Lower lobe of right lung (tissue), 2 donors: ENCODE measurements around the gene CNOT4. TPM values are rescaled to one million over a fixed set of nuclear protein-coding genes. Genes with fewer than 3 reads are reported as not detected.

Experiments
- ATAC-seq, 2 donors: fragments of 200-7000 bp; cut with Tn5 transposase; one replicate each; pipeline ENCODE4 v1.9.1; 2020 to 2022; ENCODE audit warnings: mild to moderate bottlenecking in 2 of 2, moderate library complexity in 2 of 2
- DNase-seq: peaks from one replicate; pipeline ENCODE4 v3.0.0-alpha.2; 2020
- H3K27ac ChIP-seq: fragments of 200-600 bp; one replicate; pipeline ENCODE4 v1.8.0; 2022
- H3K27me3 ChIP-seq: fragments of 200-600 bp; one replicate; pipeline ENCODE4 v1.8.0; 2022; ENCODE audit warnings: low read depth
- H3K36me3 ChIP-seq: fragments of 200-600 bp; one replicate; pipeline ENCODE4 v1.8.0; 2022; ENCODE audit warnings: mild to moderate bottlenecking
- H3K4me1 ChIP-seq: fragments of 200-600 bp; one replicate; pipeline ENCODE4 v1.8.0; 2022
- H3K4me3 ChIP-seq: fragments of 200-600 bp; one replicate; pipeline ENCODE4 v1.8.0; 2022; ENCODE audit warnings: mild to moderate bottlenecking
- H3K9me3 ChIP-seq: fragments of 200-600 bp; one replicate; pipeline ENCODE4 v1.8.0; 2022
- intact Hi-C: fragments of 100-400 bp; cut with DNase I; formaldehyde crosslinking; loops from one replicate; pipeline ENCODE4 v1.11.0; 2022
- total RNA-seq: library from RNA; stranded (reverse); fragmentation: NEBNext Ultra II Directional; extraction: Animal tissue kit (Norgen Biotek cat#: 25700); gene quantifications from one replicate; pipeline ENCODE4 v1.2.1, GENCODE V29; 2021
- TF ChIP-seq, protein P1 (sequence below): fragments of 200-600 bp; IDR thresholded peaks from one replicate; pipeline ENCODE4 v1.8.0; 2022; ENCODE audit warnings: antibody characterized with exemption, mild to moderate bottlenecking
- donor health status: DM: no; HTN: yes; CAD: no; lungs with severe emphysema.

CNOT4 gene
- total RNA-seq, 1 donor from 2014 or later = 28.0 TPM

DNA sequence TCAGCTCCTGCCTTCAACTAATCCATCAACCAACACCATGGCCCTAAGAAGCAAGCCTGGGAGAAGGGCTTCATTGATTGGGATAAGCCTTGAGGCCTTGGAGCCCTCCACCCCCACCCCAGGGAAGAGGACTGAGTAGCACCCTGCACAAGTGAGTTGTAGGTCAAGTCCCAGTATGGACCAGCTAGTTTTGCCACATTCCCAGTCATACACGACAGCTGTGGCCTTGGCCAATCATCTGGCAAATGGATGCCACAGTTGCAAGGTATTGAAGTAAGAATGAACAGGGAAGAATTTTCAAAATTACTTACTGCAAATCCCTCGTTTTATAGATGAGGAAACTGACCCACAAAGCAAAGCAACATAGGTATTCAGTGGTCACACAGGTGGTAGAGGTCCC is 166.5 kb downstream of the CNOT4 start:
- Histone ChIP-seq H3K9me3 (no peaks in the 10 kb centered on the region), H3K4me1 (no peaks in the 10 kb centered on the region), H3K27me3 (no peaks in the 10 kb centered on the region), H3K4me3 (no peak overlapping the region), H3K36me3 (no peaks in the 10 kb centered on the region), H3K27ac (no peak overlapping the region)
- no peak for ATAC-seq
- intact Hi-C loops = no loop called here
- TF ChIP-seq, protein P1, sequence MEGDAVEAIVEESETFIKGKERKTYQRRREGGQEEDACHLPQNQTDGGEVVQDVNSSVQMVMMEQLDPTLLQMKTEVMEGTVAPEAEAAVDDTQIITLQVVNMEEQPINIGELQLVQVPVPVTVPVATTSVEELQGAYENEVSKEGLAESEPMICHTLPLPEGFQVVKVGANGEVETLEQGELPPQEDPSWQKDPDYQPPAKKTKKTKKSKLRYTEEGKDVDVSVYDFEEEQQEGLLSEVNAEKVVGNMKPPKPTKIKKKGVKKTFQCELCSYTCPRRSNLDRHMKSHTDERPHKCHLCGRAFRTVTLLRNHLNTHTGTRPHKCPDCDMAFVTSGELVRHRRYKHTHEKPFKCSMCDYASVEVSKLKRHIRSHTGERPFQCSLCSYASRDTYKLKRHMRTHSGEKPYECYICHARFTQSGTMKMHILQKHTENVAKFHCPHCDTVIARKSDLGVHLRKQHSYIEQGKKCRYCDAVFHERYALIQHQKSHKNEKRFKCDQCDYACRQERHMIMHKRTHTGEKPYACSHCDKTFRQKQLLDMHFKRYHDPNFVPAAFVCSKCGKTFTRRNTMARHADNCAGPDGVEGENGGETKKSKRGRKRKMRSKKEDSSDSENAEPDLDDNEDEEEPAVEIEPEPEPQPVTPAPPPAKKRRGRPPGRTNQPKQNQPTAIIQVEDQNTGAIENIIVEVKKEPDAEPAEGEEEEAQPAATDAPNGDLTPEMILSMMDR = no peak
- no peak for DNase-seq

DNA sequence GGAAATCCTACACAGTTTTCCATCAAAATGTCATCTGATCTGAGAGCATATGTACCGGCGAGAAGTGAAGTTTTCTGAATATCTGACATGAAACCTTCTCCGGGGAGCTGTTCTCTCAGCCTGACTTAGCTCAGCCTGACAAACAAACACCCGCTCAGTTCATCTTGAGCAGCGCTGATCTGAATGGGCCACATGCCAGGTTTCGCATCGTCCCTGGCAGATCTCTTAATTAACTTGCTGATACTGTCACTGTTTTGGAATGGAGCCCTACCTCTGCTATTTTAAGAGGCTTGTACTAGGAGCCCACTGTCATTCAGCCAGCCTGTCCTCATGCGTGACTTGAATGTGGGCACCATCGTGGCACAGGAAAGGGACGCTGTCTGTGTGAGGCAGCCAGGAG is 167.0 kb downstream of the CNOT4 start:
- TF ChIP-seq, protein P1 = no peak
- Histone ChIP-seq H3K4me1 (no peaks in the 10 kb centered on the region), H3K27ac (no peak overlapping the region), H3K36me3 (no peaks in the 10 kb centered on the region), H3K27me3 (no peaks in the 10 kb centered on the region), H3K4me3 (no peak overlapping the region), H3K9me3 (no peaks in the 10 kb centered on the region)
- intact Hi-C loops = no loop called here
- ATAC-seq (no peak), DNase-seq (no peak)

DNA sequence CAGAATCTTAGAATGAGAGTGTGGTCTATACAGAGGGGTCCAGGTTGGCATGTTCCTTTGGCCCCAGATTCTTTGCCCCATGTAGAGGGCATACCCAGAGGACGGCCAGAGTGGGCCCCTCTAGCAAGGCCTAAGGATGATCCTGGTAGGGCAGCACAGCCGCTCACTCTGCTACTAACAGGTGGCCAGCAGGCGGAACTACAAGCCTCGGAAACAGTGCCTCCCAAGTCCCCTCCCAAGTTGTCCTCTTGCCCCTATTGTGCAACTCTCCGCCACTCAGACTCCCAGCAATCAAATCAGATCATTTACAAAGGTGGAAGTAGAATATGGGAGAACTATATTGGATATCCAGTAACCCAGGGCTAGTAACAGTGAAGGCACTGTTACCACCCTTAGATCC is 168.9 kb downstream of the CNOT4 start:
- ATAC-seq = no peak
- Histone ChIP-seq H3K27ac (no peak overlapping the region), H3K36me3 (no peaks in the 10 kb centered on the region), H3K27me3 (no peaks in the 10 kb centered on the region), H3K4me1 (no peaks in the 10 kb centered on the region), H3K9me3 (no peaks in the 10 kb centered on the region), H3K4me3 (no peak overlapping the region)
- no peak for DNase-seq
- TF ChIP-seq, protein P1 = no peak
- intact Hi-C loops = no loop called here

DNA sequence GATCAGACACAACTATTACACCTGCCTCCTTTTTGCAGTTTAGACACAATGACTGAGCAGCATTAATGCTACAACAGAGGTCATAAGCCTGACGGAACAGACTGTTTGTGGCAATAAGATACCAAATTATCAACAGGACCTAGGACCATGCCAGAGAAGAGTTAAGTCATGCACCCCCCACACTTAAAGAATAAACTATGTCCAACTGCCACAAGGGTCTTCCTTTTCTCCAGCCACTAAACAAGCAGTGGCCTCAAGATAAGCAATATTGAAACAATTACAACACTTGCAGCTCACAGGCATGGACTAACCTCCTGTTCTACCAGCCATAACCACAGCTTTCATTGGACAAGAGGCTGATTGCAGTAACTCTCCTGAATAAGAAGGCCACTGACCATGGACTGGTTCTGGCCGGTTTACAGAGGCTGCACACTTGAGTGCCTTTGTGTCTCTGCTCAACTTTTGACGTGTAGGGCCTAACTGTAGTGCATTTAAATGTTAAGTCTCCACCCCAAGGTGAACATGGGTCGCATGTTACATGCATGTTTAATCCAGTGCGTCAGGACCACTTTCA is 171.8 kb downstream of the CNOT4 start:
- Histone ChIP-seq H3K9me3 (no peaks in the 10 kb centered on the region), H3K4me3 (no peak overlapping the region), H3K4me1 (no peaks in the 10 kb centered on the region), H3K36me3 (no peaks in the 10 kb centered on the region), H3K27ac (no peak overlapping the region), H3K27me3 (no peaks in the 10 kb centered on the region)
- no peak for ATAC-seq
- intact Hi-C loops = no loop called here
- TF ChIP-seq, protein P1 = no peak
- no peak for DNase-seq

DNA sequence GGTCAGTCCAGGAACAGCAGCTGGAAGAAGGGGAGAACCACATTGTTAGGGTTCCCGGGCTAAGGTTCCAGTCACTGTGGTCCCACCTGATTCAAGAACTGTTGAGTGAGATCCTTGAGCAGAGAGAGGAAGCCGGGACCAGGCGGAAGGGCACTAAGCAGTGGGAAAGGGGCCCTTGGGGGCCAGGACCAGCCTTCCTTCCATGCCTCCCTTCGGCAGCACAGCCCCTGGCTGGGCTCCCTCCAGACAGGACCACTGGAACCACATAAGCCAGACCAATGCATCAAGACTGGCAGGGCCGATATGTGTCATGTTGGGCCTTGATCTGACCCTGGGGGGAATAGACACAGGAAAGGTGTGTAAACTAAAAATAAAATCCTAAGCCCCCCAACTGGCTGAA is 172.4 kb downstream of the CNOT4 start:
- no peaks in the 10 kb centered on the region for H3K9me3 ChIP-seq
- H3K27me3 ChIP-seq = no peaks in the 10 kb centered on the region
- ATAC-seq = no peak
- H3K4me3 ChIP-seq = no peak overlapping the region
- intact Hi-C loops = no loop called here
- no peaks in the 10 kb centered on the region for H3K36me3 ChIP-seq
- TF ChIP-seq, protein P1 = no peak
- no peak for DNase-seq
- no peak overlapping the region for H3K27ac ChIP-seq
- no peaks in the 10 kb centered on the region for H3K4me1 ChIP-seq
